PC-3 (cell line): ENCODE data around the gene PDIK1L. TPM values are rescaled to one million over a fixed set of nuclear protein-coding genes. Genes with fewer than 3 reads are reported as not detected.
A peak's percentile ranks its signal among the peaks of the same experiment; 100 is the strongest.

Experiments used
- ATAC-seq: fragments of 200-7000 bp; cut with Tn5 transposase; 2 replicates; pipeline ENCODE4 v1.9.1; 2020; ENCODE audit warnings: mild to moderate bottlenecking, moderate library complexity
- BruUV-seq: library from RNA; stranded (reverse); fragments of 400-500 nt; replicated peaks from 2 replicates; lab custom pipeline; 2021; lab: Mats Ljungman, UMichigan
- CTCF ChIA-PET: fragments of 300-600 bp; sonication (Branson Sonifier 250); formaldehyde crosslinking; loops from one replicate; lab custom pipeline; 2022; ENCODE audit warnings: antibody characterized with exemption; lab: Charles Lee
- POLR2A ChIA-PET: fragments of 300-600 bp; sonication (Branson Sonifier 250); formaldehyde crosslinking; loops from one replicate; lab custom pipeline; 2022; ENCODE audit warnings: antibody characterized with exemption; ENCODE audit not compliant: unreplicated experiment; lab: Charles Lee
- DNase-seq: peaks from one replicate; pipeline ENCODE4 v3.0.0-alpha.2; 2015
- H2AFZ ChIP-seq: fragments of 300-600 bp; sonication (generic); 2 replicates; pipeline ENCODE4 v1.6.0; 2016; ENCODE audit warnings: antibody characterized with exemption, low read length
- H3F3A ChIP-seq: fragments of 300-600 bp; sonication (generic); one replicate; pipeline ENCODE4 v1.6.0; 2017; ENCODE audit warnings: antibody characterized with exemption, low read length, control low read depth, mild to moderate bottlenecking; ENCODE audit not compliant: unreplicated experiment
- H3K27ac ChIP-seq: fragments of 300-600 bp; sonication (generic); 2 replicates; pipeline ENCODE4 v1.5.1; 2016; ENCODE audit warnings: mild to moderate bottlenecking, low read length
- H3K27me3 ChIP-seq: fragments of 300-600 bp; sonication (generic); 2 replicates; pipeline ENCODE4 v1.6.1; 2016; ENCODE audit warnings: low read length, mixed read lengths
- H3K36me3 ChIP-seq: fragments of 300-600 bp; sonication (generic); 2 replicates; pipeline ENCODE4 v1.6.1; 2016; ENCODE audit warnings: low read depth, mixed run types, low read length, mixed read lengths
- H3K4me1 ChIP-seq: fragments of 300-600 bp; sonication (generic); 2 replicates; pipeline ENCODE4 v1.5.1; 2016; ENCODE audit warnings: low read length; ENCODE audit not compliant: insufficient read depth
- H3K4me2 ChIP-seq: fragments of 300-600 bp; sonication (generic); 2 replicates; pipeline ENCODE4 v1.6.0; 2016; ENCODE audit warnings: low read length
- H3K4me3 ChIP-seq: fragments of 300-600 bp; sonication (generic); 2 replicates; pipeline ENCODE4 v1.5.1; 2016; ENCODE audit warnings: mild to moderate bottlenecking, low read length, mixed read lengths
- H3K79me2 ChIP-seq: fragments of 300-600 bp; sonication (generic); 2 replicates; pipeline ENCODE4 v1.6.1; 2017; ENCODE audit warnings: low read length, mixed read lengths
- H3K9ac ChIP-seq: fragments of 300-600 bp; sonication (generic); 2 replicates; pipeline ENCODE4 v1.6.0; 2016; ENCODE audit warnings: mild to moderate bottlenecking, low read length
- H3K9me2 ChIP-seq: fragments of 300-600 bp; sonication (generic); replicated peaks from 2 replicates; pipeline ENCODE4 v1.6.1; 2016; ENCODE audit warnings: mixed run types, low read length, mixed read lengths
- H3K9me3 ChIP-seq: fragments of 300-600 bp; sonication (generic); 2 replicates; pipeline ENCODE4 v1.6.1; 2016; ENCODE audit warnings: low read length, mixed read lengths
- H4K20me1 ChIP-seq: fragments of 300-600 bp; sonication (generic); 2 replicates; pipeline ENCODE4 v1.6.1; 2016; ENCODE audit warnings: low read length, mixed read lengths
- EZH2 ChIP-seq: fragments of 300-600 bp; sonication (generic); IDR thresholded peaks from one replicate; pipeline ENCODE4 v1.6.1; 2017; ENCODE audit warnings: antibody characterized with exemption, mild to moderate bottlenecking, low read length; ENCODE audit not compliant: unreplicated experiment
- EZH2phosphoT487 ChIP-seq: fragments of 300-600 bp; sonication (generic); IDR thresholded peaks from 2 replicates; pipeline ENCODE4 v1.6.1; 2018; ENCODE audit warnings: mild to moderate bottlenecking, antibody characterized with exemption, low read length, borderline replicate concordance
- intact Hi-C: fragments of 100-400 bp; cut with micrococcal nuclease; formaldehyde crosslinking; loops from 2 replicates; pipeline ENCODE4 v1.9.0; 2023
- total RNA-seq: library from RNA; depleted of rRNA; stranded (reverse); fragments of >200 nt; gene quantifications from 2 replicates; pipeline ENCODE4 v1.2.3, GENCODE V29; 2014
- TF ChIP-seq, protein P1 (sequence below): fragments of 300-600 bp; sonication (generic); conservative IDR thresholded peaks from 2 replicates; pipeline ENCODE4 v1.5.1; 2017; ENCODE audit warnings: antibody characterized with exemption, low read depth, mild to moderate bottlenecking, low read length

The PDIK1L gene
- total RNA-seq, 1 experiment from 2014 or later: 5.2 TPM

DNA sequence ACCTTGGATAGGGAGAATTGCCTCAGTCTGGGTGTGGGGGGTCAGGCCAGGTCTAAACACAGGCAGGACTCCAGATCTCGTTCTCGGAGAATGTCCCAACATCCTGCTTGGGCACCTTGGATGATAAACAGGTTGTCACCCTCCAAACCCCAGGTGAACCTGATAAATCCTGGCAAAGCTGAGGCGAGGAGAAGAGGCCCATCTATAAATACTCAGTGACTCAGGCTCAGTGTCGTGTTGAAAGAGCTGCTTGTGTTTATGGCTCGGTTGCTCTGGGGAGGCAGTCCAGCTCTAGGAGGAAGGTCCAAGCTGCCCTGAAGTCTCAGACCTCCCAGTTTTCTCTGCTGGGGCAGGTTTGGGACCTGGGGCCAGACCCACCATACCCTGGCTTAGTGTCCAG, 28.4 kb upstream of the PDIK1L start:
- H3K4me3 ChIP-seq: no peak overlapping the region
- no peak overlapping the region for H3K9ac ChIP-seq
- 0 out of 2 replicates have a peak overlapping the region, but pooled peaks have one; percentile 16 for H3K4me2 ChIP-seq
- peak; percentile 57 for ATAC-seq
- H3K27ac ChIP-seq: no peak overlapping the region
- intact Hi-C loops: no loop called here
- CTCF ChIA-PET: interaction anchor here (0.9 kb wide), 1 partner anchor 334 kb away, joined by 4 read pairs; no protein-coding TSS in a partner anchor
- no peak for TF ChIP-seq EZH2phosphoT487
- TF ChIP-seq, protein P1, sequence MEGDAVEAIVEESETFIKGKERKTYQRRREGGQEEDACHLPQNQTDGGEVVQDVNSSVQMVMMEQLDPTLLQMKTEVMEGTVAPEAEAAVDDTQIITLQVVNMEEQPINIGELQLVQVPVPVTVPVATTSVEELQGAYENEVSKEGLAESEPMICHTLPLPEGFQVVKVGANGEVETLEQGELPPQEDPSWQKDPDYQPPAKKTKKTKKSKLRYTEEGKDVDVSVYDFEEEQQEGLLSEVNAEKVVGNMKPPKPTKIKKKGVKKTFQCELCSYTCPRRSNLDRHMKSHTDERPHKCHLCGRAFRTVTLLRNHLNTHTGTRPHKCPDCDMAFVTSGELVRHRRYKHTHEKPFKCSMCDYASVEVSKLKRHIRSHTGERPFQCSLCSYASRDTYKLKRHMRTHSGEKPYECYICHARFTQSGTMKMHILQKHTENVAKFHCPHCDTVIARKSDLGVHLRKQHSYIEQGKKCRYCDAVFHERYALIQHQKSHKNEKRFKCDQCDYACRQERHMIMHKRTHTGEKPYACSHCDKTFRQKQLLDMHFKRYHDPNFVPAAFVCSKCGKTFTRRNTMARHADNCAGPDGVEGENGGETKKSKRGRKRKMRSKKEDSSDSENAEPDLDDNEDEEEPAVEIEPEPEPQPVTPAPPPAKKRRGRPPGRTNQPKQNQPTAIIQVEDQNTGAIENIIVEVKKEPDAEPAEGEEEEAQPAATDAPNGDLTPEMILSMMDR: no peak
- TF ChIP-seq EZH2: no peak
- no peaks in the 10 kb centered on the region for H3F3A ChIP-seq
- no peak overlapping the region for H2AFZ ChIP-seq
- H3K4me1 ChIP-seq: peaks cover 27% of the 10 kb centered on the region
- peak; percentile 52 for DNase-seq
- H3K27me3 ChIP-seq: no peaks in the 10 kb centered on the region
- H3K9me3 ChIP-seq: no peaks in the 10 kb centered on the region
- no TSS peak for BruUV-seq
- no peaks in the 10 kb centered on the region for H3K9me2 ChIP-seq
- H3K79me2 ChIP-seq: no peaks in the 10 kb centered on the region
- POLR2A ChIA-PET: no interaction called here
- H4K20me1 ChIP-seq: no peaks in the 10 kb centered on the region
- H3K36me3 ChIP-seq: no peaks in the 10 kb centered on the region

- no peaks in the 10 kb centered on the region for H3K36me3 ChIP-seq
- H3K27ac ChIP-seq: no peak overlapping the region
- no peak overlapping the region for H3K4me2 ChIP-seq
- no TSS peak for BruUV-seq
- no peak overlapping the region for H3K4me3 ChIP-seq
- no peak overlapping the region for H3K9ac ChIP-seq
- no peak for ATAC-seq
- H2AFZ ChIP-seq: no peak overlapping the region
- no peaks in the 10 kb centered on the region for H3K9me3 ChIP-seq
- no peaks in the 10 kb centered on the region for H4K20me1 ChIP-seq
- CTCF ChIA-PET: no interaction called here
- H3K79me2 ChIP-seq: no peaks in the 10 kb centered on the region
- no peaks in the 10 kb centered on the region for H3F3A ChIP-seq
- H3K4me1 ChIP-seq: peaks cover 17% of the 10 kb centered on the region; the same call in 1 of the 2 replicates
- POLR2A ChIA-PET: no interaction called here
- DNase-seq: no peak
- intact Hi-C loops: no loop called here
- TF ChIP-seq, protein P1: no peak
- TF ChIP-seq EZH2phosphoT487 (no peak), EZH2 (no peak)
- no peaks in the 10 kb centered on the region for H3K9me2 ChIP-seq
- no peaks in the 10 kb centered on the region for H3K27me3 ChIP-seq
These were observed 27.5 kb upstream of the PDIK1L start for GRCh38 chr1:26084091-26084561.

GRCh38 chr1:26084844-26085243, 26.8 kb upstream of the PDIK1L start:
- Histone ChIP-seq H4K20me1 (no peaks in the 10 kb centered on the region), H2AFZ (no peak overlapping the region), H3K4me3 (no peak overlapping the region), H3K36me3 (no peaks in the 10 kb centered on the region), H3K9me3 (no peaks in the 10 kb centered on the region), H3K9ac (no peak overlapping the region), H3K4me2 (no peak overlapping the region), H3K9me2 (no peaks in the 10 kb centered on the region), H3K27ac (no peak overlapping the region), H3K79me2 (no peaks in the 10 kb centered on the region), H3K27me3 (no peaks in the 10 kb centered on the region), H3F3A (no peaks in the 10 kb centered on the region), H3K4me1 (peaks cover 15% of the 10 kb centered on the region; the same call in 1 of the 2 replicates)
- intact Hi-C loops: no loop called here
- ChIA-PET POLR2A (no interaction called here), CTCF (no interaction called here)
- TF ChIP-seq, protein P1: no peak
- no peak for TF ChIP-seq EZH2
- no peak for TF ChIP-seq EZH2phosphoT487
- DNase-seq (no peak), ATAC-seq (no peak)
- no TSS peak for BruUV-seq
